ENCODE data around the gene HIP1.
"Not testable (repeated sequence)": the region's sequence is repeated elsewhere in the genome, so short reads cannot be mapped to it uniquely, and the experiment has no call there.

HIP1 gene

GRCh38 chr7:75725306-75725705 is 13.4 kb downstream of the HIP1 start:
- no peak for TF ChIP-seq CTCF (IDR thresholded peaks at IDR 0.05; ENCODE audit: insufficient read depth, low read depth, low read length, missing control alignments)
- no peak for DNase-seq (ENCODE audit: low read depth)
- no peak overlapping the region for H3K4me3 ChIP-seq (ENCODE audit: low read depth, low read length)

- DNase-seq (ENCODE audit: low read depth) = no peak
- no peak overlapping the region for H3K4me3 ChIP-seq (ENCODE audit: low read depth, low read length)
- TF ChIP-seq CTCF (IDR thresholded peaks at IDR 0.05; ENCODE audit: insufficient read depth, low read depth, low read length, missing control alignments) = no peak
These were observed 15.3 kb downstream of the HIP1 start for GRCh38 chr7:75723444-75723843.

- TF ChIP-seq CTCF (IDR thresholded peaks at IDR 0.05; ENCODE audit: insufficient read depth, low read depth, low read length, missing control alignments) = no peak
- DNase-seq (ENCODE audit: low read depth) = no peak
- H3K4me3 ChIP-seq (ENCODE audit: low read depth, low read length) = no peak overlapping the region
These were observed 16.4 kb downstream of the HIP1 start for GRCh38 chr7:75722373-75722772.

- not testable (repeated sequence) for DNase-seq (ENCODE audit: low read depth); H3K4me3 ChIP-seq (ENCODE audit: low read depth, low read length)
These were observed 16.8 kb downstream of the HIP1 start for GRCh38 chr7:75721922-75722321.

- no peak overlapping the region for H3K4me3 ChIP-seq (ENCODE audit: low read depth, low read length)
These were observed 17.3 kb downstream of the HIP1 start for GRCh38 chr7:75721426-75721825.

GRCh38 chr7:75719626-75720025 is 19.1 kb downstream of the HIP1 start:
- DNase-seq (ENCODE audit: low read depth) = no peak
- no peak overlapping the region for H3K4me3 ChIP-seq (ENCODE audit: low read depth, low read length)
- no peak for TF ChIP-seq CTCF (IDR thresholded peaks at IDR 0.05; ENCODE audit: insufficient read depth, low read depth, low read length, missing control alignments)

More at GRCh38 chr7:75721426-75721825, 17.3 kb downstream of the HIP1 start:
- TF ChIP-seq CTCF (IDR thresholded peaks at IDR 0.05; ENCODE audit: insufficient read depth, low read depth, low read length, missing control alignments) = no peak
- DNase-seq (ENCODE audit: low read depth) = no peak

GRCh38 chr7:75718390-75719031 is 20.2 kb downstream of the HIP1 start:
- DNase-seq (ENCODE audit: low read depth) = no peak
- H3K4me3 ChIP-seq (ENCODE audit: low read depth, low read length) = no peak overlapping the region
- no peak for TF ChIP-seq CTCF (IDR thresholded peaks at IDR 0.05; ENCODE audit: insufficient read depth, low read depth, low read length, missing control alignments)

GRCh38 chr7:75717746-75718145 is 21.0 kb downstream of the HIP1 start:
- not testable (repeated sequence) for H3K4me3 ChIP-seq (ENCODE audit: low read depth, low read length); DNase-seq (ENCODE audit: low read depth)
